SKM-1 (cell line): ENCODE results near the gene ARHGEF5.
"Not testable (repeated sequence)": the region's sequence is repeated elsewhere in the genome, so short reads cannot be mapped to it uniquely, and the experiment has no call there.

Experiments
- DNase-seq: peaks from one replicate; lab custom pipeline; 2025; ENCODE audit not compliant: unreplicated experiment; lab: John Stamatoyannopoulos, UW

ARHGEF5 gene

DNA sequence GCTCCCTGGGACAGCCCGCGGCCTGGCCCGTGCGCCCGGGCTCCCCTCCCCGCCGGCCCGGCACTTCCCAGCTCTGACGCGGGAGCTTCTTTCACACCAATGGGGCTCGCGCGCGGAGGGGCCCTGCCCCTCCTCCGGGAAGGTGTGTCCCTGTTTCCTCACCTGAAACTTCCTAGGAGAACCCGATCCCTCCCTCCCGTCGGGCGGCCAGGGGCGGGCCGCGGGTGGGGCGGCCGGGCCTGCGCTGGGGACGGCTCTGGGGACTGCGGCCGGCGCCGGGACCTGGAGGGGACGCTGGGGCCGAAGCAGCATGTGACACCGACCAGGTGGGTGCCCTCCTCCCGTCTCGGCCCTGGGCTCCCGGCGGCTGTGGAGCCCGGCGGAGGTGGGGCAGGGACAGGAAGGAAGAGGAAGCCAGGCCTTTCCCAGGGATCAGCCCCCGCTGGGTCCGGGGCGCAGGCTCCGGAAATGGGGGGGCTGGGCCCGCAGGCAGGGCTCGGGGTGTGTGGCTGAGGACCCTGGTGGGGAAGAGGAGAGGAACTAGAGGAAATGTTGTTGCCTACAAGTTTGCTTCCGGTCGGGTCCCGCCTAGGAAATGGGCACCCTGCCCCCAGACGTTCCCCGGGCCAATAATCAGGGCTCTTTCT lies at the start of gene ARHGEF5:
Gene ARHGEF5, plus strand, starts transcription at position 227 of the 647 bp plus-strand sequence. CDS start 7,268 bp downstream, outside the sequence.
- DNase-seq, result not testable (repeated sequence)

DNA sequence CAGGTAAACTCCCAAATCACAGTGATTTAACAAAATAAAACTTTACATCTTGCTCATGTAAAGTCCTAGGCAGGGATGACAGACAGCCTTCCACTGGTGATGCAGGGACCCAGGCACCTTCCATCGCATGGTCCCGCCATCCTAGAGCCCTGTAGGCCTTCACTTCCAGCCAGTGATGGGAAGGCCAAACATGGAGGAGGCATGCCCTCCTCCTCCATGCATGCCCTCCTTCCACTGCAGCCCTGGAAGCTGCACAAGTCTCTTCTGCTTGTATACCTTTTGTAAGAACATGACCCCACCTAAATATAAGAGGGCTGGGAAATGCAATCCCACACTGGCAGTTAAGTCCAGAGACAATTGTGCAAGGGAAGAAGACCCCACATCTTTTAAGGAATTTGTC lies 45.5 kb upstream of the ARHGEF5 start:
- DNase-seq, result not testable (repeated sequence)

DNA sequence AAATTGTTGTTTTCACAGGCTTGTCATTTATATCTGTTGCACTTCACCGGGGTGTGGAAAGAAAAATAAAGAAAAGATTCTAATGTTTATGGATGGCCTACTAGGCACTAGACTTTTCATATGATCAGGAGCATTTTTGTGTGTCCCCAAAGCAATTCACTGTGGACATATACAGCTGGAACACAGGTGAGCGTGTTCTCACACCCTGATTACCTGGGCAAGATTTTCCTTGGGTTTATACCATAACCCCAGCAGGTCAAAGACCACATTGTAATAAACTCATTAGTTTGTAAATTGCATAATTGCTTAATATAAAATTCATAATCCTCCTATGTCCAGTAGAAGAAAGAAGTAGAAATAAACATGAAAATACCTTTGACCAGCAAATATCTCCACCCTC lies 44.0 kb upstream of the ARHGEF5 start:
- not testable (repeated sequence) for DNase-seq

DNA sequence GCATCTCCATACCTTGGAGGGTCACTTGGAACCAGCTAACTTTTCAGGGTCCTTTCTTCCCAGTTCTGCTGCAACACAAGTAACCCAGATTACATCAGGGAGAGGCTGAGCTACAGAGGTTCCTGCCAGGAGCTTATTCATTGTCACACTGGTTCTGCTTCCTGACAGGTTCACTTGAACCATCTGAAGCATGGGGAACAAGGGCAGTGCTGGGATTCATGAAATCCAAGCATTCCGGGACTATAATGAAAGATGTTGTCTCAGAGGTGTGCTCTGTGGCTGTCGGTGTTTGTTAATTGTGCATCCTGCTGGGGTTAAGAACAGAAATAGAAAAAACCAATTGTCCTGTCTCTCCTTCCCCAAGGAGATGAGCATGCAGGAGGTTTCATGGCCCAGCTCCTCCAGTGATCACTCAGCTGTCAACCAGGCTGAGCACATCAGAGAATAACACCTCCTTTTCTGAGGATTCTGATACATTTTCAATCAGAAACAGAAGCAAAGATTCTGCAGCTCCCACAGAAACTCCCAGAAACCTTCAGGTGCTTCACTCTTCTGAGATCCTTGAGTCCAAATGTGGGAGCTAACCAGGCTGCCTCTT lies 43.2 kb upstream of the ARHGEF5 start, which contains the start of gene OR2A1:
Gene OR2A1, plus strand, starts transcription at position 548 of the 598 bp plus-strand sequence. CDS start 5,706 bp downstream, outside the sequence.
- DNase-seq, result not testable (repeated sequence)

DNA sequence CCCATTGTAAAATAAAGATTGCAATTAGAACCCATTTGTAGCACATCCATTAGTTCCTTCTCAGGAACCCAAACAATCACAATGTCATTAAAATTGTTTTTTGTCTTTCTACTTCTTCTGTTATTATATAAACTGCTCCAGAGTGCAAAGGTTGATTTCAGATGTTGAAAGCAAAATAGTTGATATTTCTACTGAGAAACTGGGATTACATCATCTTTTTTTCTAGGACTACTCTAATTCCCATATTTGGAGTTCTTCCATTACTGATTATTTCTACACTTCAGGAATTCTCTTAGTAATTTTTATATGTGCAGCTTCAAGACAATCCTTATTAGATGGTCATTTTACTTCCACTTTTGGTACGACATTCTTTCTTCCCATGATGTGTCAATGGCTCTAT lies 37.7 kb upstream of the ARHGEF5 start:
- DNase-seq, result not testable (repeated sequence)

DNA sequence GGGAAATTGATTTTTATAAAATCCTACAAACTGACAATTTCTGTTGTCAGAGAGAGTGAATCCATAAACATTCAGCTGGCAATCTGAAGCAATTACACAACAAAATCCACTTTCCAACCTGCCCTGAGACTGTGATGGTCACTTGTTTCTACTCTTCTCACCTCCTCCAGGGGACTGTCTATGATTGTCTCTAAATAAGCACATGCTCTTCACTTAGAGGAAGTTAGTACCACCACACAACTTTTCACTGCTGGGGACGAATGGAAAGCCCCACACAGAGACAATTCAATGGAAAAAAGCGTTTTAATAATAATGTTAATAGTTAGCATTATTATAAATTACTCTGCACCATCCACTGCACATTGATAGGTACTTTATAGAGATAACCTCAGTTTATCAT lies 35.7 kb upstream of the ARHGEF5 start:
- DNase-seq, result not testable (repeated sequence)

DNA sequence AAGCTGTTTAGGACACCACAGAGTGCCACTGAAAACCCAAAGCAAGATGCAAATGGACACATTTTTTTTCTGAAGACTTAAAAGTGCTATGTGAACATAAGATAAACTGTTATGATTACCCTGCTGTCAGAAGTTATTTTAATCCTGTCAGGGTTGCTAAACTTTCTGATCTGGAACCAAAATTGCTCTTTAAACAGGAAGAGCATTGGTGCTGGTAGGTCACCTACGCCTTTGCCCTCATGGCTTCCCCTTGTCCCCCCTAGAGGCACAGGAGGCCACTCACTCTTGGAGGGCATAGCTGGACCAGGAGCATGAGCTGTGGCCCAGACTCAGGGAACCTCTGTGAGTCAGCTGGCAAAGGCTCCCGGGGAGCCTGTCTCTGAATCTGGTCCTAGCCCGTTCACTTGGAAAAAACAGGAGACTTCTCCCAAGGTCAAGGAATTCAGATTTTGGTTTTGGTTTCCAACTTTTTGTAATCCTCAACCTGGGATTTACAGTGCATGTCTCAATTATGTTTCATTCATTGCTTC lies 33.5 kb upstream of the ARHGEF5 start:
- not testable (repeated sequence) for DNase-seq

DNA sequence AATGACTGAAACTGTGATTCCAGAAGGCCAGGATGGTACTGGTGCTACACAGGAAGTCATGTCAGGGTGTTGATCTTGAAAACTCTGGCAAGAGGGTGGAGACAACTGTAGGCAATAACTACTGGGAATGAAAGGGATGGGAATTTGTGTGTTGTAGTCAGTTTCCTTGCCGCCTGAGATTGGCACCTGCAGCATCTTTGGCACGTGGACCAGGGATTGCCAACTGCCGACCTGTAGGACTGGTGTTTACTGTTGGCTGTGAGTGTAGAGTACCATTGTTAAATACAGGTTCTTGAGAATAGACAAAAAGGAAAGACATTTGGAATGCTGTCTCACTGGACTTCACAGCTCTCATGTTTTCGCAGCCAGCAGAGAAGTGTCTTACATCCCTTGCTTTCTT lies 31.8 kb upstream of the ARHGEF5 start:
- not testable (repeated sequence) for DNase-seq

DNA sequence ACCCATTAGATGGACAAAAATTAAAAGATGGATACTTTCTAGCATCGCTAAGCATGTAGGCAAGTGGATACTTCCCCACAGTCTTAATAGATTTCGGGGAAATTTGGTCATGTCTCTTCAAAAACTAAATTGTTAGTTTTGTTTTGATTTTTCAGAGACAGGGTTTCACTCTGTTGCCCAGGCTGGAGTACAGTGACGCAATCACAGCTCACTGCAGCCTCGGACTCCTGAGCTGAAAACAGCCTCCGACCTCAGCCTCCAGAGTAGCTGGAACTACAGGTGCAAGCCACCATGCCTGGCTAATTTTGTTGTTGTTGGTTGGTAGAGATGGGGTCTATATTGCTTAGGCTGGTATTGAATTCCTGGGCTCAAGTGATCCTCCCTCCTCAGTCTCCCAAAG lies 29.3 kb upstream of the ARHGEF5 start:
- DNase-seq, result not testable (repeated sequence)

DNA sequence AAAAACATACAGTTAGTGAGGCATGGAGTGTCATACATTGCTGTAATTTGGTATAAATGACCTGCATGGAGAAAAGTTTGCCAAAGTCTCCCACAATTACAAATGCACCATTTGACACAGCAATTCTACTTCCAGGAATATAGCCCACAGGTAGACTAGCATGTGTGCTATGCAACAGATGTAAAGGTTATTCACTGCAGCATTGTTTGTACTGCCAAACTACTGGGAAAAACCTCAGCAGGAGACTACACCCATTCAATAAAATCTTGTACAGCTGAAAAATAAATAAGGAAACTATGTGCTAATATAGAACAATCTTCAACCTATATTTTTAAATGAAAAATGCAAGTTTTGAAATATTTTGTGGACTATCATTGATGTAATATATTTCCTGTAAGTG lies 25.2 kb upstream of the ARHGEF5 start:
- DNase-seq, result not testable (repeated sequence)

DNA sequence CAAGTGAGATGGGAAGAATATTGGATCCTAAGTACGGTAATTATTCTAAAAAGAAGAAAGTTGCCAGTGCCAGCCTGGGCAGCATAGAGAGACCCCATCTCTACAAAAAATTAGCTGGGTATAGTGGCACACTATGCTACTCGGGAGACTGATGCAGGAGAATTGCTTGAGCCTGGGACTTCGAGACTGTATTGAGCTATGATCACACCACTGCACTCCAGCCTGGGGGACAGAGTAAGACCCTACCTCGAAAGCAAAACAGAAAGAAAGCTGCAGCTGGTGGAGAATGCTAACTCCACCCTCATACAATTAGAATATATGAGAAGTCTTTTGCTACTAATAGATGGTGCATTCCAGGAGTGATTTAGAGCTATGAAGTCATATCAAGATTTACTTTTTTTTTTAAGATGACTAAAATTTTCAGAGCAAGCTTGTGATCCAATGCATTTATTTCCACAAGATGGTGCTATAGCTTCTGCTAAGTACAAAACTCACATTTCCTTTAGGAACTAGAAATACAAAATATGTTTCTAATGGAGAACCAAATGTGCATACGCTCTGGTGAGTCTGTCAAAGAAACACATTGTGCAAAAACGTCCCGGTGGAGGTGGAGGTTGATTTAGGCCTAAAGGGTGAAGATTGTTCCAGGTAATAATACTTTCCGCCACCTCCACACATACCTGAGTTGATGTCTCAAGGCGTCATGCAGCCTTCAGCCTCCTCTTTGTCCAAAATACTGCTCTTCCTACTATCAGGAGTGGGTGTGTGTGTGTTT lies 23.8 kb upstream of the ARHGEF5 start:
- DNase-seq, result not testable (repeated sequence)

DNA sequence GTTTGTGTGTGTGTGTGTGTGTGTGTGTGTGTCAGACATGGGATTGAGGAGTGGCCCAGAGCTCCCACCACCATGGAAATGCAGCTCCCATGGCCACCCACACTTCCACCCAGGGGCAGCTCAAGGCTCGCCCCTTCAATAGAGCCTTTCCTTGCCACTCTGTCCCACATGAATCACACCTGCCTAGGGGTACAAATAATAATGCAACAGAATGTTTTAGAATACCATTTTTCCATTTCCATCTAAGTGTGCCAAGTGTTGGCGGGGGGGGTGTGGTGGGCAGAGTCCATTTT lies 23.3 kb upstream of the ARHGEF5 start:
- not testable (repeated sequence) for DNase-seq

DNA sequence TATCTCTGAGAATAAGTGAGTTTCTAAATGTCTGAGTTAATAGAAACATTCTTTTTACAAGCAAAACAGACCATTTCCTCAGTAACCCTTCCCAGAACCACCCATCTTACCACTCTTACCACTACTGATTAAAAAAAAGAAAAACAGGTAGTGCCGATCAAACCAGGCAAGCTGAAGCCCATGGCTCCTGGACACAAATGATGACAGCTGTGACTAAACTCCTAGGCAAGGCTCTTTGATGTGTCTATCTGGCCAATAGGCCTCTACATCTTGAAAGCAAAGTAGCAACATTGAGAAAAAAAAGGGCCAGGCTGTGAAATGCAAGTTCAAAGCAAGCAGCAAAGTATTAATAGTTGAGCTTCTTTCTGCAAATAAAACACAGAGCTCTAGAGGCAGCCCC lies 6.6 kb upstream of the ARHGEF5 start:
- not testable (repeated sequence) for DNase-seq

DNA sequence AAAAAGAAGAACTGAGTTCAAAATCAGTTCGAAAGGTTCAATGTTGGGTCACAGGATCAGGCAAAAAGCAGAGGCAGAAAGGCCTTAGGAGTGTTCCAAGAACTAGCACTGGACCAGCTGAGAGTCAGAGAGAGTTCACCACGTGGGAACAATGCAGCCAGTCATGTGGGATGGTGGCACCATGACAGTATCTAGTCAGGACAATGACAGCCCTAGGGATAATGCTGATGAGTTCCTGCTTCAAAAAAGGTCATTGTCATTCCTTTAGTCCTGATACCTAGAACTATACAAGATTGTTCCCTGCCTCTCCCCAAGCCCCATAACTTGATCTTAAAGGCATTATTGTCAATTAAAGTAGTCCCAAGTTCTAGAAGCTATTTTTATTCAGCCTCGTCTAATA lies 3.5 kb upstream of the ARHGEF5 start:
- DNase-seq, result not testable (repeated sequence)

DNA sequence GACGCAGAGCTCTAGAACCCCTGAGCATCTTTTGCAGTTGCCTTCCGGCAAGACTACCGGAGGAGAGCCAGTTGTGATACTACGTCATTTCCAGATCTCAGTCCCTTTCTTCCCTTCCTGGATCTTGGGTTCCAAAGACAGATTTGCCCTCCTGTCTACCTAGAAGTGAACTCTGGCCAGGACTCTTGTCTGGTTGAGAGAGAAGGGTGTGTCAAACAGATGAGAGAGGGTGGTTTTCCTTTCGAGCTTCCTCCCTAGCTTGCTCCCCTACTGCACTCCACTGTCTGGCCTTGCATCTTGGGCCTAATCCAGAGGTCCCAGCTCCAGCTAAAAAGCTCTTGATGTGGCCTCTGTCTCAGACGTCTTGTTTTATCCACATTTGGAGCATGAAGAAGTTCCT lies 983 bp downstream of the ARHGEF5 start:
- not testable (repeated sequence) for DNase-seq

DNA sequence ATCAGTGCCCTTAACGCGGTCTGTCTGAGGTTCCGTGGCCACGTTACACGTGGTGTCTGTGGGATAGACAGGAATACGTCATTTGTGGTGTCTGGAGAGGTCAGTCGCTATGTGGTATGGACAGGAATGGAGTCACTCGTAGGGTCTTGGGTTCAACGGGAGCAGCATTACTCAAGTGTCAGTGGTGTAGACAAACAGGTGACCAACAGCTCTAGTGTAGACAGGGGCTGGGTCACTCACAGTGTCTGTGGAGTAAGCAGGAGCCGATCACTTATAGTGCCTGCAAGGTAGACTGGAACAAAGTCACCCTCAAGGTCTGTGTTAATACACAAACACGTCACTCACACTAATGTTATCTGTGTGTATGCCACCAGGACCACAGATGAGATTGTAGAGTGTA lies 1.7 kb downstream of the ARHGEF5 start:
- not testable (repeated sequence) for DNase-seq

DNA sequence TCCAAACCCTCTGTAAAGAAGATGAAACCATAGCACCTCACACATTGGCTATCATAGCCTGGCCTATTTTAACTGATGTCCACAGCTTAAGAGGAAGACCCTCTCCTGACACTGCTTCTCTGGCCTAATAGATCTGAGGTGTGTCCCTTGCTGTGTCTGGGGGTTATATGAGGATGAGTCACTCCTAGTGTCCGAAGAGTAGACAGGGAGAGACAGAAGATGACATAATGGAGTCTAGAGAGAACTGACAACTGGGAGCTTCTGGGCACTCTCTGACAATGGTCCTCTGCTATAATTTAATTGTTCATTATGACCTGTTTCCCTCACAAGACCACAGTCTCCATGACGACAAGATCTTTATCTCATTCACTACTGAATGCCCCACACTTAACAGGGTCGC lies 6.9 kb downstream of the ARHGEF5 start:
- not testable (repeated sequence) for DNase-seq

DNA sequence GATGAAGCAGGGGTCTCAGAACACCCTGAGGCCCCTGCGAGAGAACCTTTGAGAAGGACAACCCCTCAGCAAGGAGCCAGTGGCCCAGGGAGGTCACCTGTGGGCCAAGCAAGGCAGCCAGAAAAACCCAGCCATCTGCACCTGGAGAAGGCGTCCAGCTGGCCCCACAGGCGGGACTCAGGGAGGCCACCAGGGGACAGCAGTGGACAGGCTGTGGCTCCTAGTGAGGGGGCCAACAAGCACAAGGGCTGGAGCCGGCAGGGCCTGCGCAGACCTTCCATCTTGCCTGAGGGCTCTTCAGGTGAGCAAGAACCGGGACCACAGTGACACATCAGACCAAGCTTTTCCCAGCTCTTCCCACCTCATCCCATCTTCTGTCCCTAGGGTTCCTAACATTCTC lies 10.3 kb downstream of the ARHGEF5 start:
- not testable (repeated sequence) for DNase-seq

DNA sequence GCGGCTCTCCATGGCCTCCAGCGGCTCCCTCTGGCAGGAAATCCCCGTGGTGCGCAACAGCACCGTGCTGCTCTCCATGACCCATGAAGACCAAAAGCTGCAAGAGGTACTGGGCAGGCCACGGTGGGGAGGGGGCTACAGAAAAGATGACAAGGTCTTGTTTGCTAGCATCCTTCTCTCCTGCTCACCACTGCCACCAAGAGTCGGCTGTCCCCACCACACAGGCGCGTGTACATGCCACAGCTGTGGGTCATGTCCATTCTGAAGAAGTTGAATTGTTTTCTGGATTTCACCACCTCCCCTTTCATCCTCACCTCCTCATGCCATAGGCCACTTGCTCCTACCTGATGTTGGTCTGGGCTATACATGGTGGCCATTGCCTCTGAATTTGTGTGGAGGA lies 12.0 kb downstream of the ARHGEF5 start:
- DNase-seq, result not testable (repeated sequence)

DNA sequence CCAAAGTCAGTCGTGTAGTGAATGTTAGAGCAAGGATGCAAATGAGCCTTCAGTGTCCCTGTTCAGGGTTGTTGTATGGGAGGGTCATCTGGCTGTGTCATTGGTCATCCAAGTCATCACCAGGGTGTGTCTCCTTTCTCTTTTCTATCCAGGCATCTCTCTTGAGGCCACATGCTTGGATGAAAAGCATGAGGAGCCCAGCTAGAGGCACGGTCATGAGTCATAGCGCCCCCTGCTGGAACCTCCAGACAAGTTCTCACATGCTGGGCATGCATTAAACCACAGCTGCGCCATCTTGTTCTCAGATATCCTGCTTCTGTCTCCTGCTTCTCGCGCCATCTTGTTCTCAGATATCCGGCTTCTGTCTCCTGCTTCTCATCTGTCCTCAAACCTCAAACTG lies 14.0 kb downstream of the ARHGEF5 start:
- not testable (repeated sequence) for DNase-seq

DNA sequence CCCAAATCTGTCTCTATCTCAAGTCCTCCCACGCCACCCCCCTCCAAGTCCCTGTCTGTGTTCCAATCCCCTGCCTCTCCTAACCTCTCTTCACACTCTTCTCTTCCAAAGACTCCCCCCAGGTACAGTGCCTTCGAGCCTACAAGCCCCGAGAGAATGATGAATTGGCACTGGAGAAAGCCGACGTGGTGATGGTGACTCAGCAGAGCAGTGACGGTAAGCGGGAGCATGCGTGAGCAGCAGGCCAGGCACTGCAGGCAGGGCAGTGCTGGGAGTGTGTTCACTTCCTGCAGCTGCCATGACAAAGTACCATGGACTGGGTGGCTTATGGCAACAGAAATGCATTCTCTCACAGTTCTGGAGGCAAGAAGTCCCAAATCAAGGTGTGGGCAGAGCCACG lies 23.4 kb downstream of the ARHGEF5 start:
- no peak for DNase-seq
